HepG2 (cell line): ENCODE results near the gene PLCD4. TPM values are rescaled to one million over a fixed set of nuclear protein-coding genes. Genes with fewer than 3 reads are reported as not detected.

Source experiments
- CHCHD3 ChIP-seq: sonication (generic); formaldehyde crosslinking; IDR thresholded peaks from 2 replicates; pipeline ENCODE4 v1.8.0; 2022; ENCODE audit warnings: mild to moderate bottlenecking, missing genetic modification reagents, moderate library complexity
- DMTF1 ChIP-seq: sonication (generic); formaldehyde crosslinking; IDR thresholded peaks from 2 replicates; pipeline ENCODE4 v1.4.0; 2020; ENCODE audit warnings: mild to moderate bottlenecking, missing genetic modification reagents
- DRAP1 ChIP-seq: IDR thresholded peaks from 2 replicates; pipeline ENCODE4 v1.6.1; 2016; ENCODE audit warnings: missing genetic modification reagents, missing compliant biosample characterization
- ETV5 ChIP-seq: IDR thresholded peaks from 2 replicates; pipeline ENCODE4 v1.6.1; 2018; ENCODE audit warnings: missing biosample characterization, missing genetic modification reagents, inconsistent platforms, borderline replicate concordance
- FIP1L1 ChIP-seq: fragments of 200-400 bp; formaldehyde crosslinking; IDR thresholded peaks from 2 replicates; pipeline ENCODE4 v1.6.1; 2018; ENCODE audit warnings: low read depth, mild to moderate bottlenecking, low read length, moderate library complexity, borderline replicate concordance; ENCODE audit not compliant: insufficient read depth
- KLF15 ChIP-seq: sonication (generic); formaldehyde crosslinking; IDR thresholded peaks from 2 replicates; pipeline ENCODE4 v1.8.1; 2023; ENCODE audit warnings: borderline replicate concordance, mild to moderate bottlenecking, inconsistent platforms, missing genetic modification reagents, mixed read lengths
- MTF1 ChIP-seq: sonication (generic); formaldehyde crosslinking; IDR thresholded peaks from 2 replicates; pipeline ENCODE4 v1.5.0; 2020; ENCODE audit warnings: missing genetic modification reagents
- NPAS2 ChIP-seq: sonication (generic); formaldehyde crosslinking; IDR thresholded peaks from 2 replicates; pipeline ENCODE4 v1.8.0; 2022; ENCODE audit warnings: mild to moderate bottlenecking, missing genetic modification reagents, borderline replicate concordance
- SMYD3 ChIP-seq: sonication (generic); formaldehyde crosslinking; IDR thresholded peaks from 2 replicates; pipeline ENCODE4 v1.8.1; 2023; ENCODE audit warnings: mild to moderate bottlenecking, missing genetic modification reagents
- SUZ12 ChIP-seq: fragments of 150-350 bp; IDR thresholded peaks from 2 replicates; pipeline ENCODE4 v1.6.1; 2014; ENCODE audit warnings: low read depth, low read length
- XBP1 ChIP-seq: sonication (generic); formaldehyde crosslinking; IDR thresholded peaks from 2 replicates; pipeline ENCODE4 v1.5.0; 2020; ENCODE audit warnings: missing genetic modification reagents
- ZBTB49 ChIP-seq: sonication (generic); formaldehyde crosslinking; IDR thresholded peaks from 2 replicates; pipeline ENCODE4 v1.4.0; 2020; ENCODE audit warnings: missing genetic modification reagents, borderline replicate concordance
- ZNF362 ChIP-seq: sonication (generic); formaldehyde crosslinking; IDR thresholded peaks from 2 replicates; pipeline ENCODE4 v1.4.0; 2020; ENCODE audit warnings: missing genetic modification reagents, mild to moderate bottlenecking, borderline replicate concordance
- ZNF564 ChIP-seq: sonication (generic); formaldehyde crosslinking; IDR thresholded peaks from 2 replicates; pipeline ENCODE4 v1.8.1; 2023; ENCODE audit warnings: mild to moderate bottlenecking, missing genetic modification reagents
- ZNF567 ChIP-seq: sonication (generic); formaldehyde crosslinking; IDR thresholded peaks from 2 replicates; pipeline ENCODE4 v1.8.1; 2023; ENCODE audit warnings: mild to moderate bottlenecking, missing genetic modification reagents, borderline replicate concordance
- ZNF598 ChIP-seq: sonication (generic); formaldehyde crosslinking; IDR thresholded peaks from 2 replicates; pipeline ENCODE4 v1.5.1; 2020; ENCODE audit warnings: mild to moderate bottlenecking, missing genetic modification reagents, borderline replicate concordance
- polyA plus RNA-seq, 8 experiments: library from polyadenylated mRNA; depleted of rRNA in 3 of 8; stranded (reverse) in 7 of 8; unstranded in 1 of 8; fragments of >200 nt; fragmentation: Illumina TruSeq in 4 of 8; extraction: Trizol in 4 of 8; gene quantifications; 2 replicates each; pipeline versions ENCODE4 v1.2.1 to v1.2.3, GENCODE V29; 2011 to 2016; ENCODE audit warnings: low read depth in 4 of 8, missing spikeins in 1 of 8, mixed read lengths in 1 of 8; ENCODE audit not compliant: insufficient read depth in 1 of 8
- total RNA-seq, 5 experiments: library from RNA; depleted of rRNA; stranded (reverse); fragments of >200 nt; fragmentation: Illumina TruSeq; extraction: Trizol; gene quantifications; 2 replicates each; pipeline ENCODE4 v1.2.3, GENCODE V29; 2016; ENCODE audit warnings: low read depth in 1 of 5
- TF ChIP-seq, protein P1 (sequence below), 2 experiments: fragments of 450-650 bp in 1 of 2; sonication (generic) in 1 of 2; formaldehyde crosslinking; IDR thresholded peaks; 2 replicates each; pipeline versions ENCODE4 v1.5.0 to v1.8.0; 2020 to 2022; ENCODE audit warnings: mild to moderate bottlenecking in 1 of 2, missing genetic modification reagents in 1 of 2
- TF ChIP-seq, protein P2 (sequence below): sonication (generic); formaldehyde crosslinking; IDR thresholded peaks from 2 replicates; pipeline ENCODE4 v1.4.0; 2020; ENCODE audit warnings: missing genetic modification reagents

The PLCD4 gene
- total and polyA plus RNA-seq, 2 of the 13 experiments (the other 11 are each of a cell fraction or from before 2014, with no cell fraction given) = 0.26 TPM; not detected in 1

DNA sequence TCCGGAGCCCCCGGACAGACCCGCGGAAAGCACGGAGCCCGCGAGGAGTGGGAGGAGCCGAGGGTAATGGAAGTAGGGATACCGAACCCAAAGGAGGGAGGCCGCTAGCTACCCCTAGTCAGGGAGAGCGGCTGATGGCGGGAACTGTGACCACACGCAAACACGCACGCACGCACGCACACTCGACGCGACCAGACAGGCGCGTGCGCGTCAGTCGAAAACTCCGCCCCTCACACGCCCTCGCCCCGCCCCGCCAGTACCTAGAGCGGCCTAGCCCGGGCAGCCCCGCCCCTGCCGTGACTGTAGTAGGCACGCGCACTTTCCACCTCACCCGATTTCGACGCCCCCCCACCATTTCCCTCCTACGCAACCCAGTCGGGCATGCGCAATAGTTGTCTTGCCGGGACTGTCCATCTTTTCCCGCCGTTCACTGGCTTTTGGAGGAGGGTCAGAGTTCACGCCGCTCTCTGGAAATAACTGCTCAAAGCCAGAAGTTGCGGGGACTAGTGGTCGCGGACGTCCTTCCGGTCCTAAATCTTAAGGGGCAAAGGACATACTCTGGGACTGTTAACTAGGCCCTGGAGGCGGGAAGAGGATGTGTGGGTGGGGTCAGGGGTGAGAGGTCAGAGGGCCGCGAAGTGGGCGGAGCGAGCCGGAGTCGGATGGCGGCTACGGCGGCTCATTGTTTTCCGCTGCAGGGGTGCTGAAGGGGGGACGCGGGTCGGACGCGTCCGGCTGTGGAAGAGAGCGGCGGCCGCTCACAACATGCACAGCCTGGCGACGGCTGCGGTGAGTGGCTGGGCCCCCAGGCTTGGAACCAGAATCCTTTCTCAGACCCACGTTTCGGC, 39.3 kb upstream of the PLCD4 start, which contains the start of the genes CNOT9 and USP37 (continued):
- TF ChIP-seq FIP1L1 = peak; percentile 39; the same call in 1 of the 2 replicates
- TF ChIP-seq, protein P1, sequence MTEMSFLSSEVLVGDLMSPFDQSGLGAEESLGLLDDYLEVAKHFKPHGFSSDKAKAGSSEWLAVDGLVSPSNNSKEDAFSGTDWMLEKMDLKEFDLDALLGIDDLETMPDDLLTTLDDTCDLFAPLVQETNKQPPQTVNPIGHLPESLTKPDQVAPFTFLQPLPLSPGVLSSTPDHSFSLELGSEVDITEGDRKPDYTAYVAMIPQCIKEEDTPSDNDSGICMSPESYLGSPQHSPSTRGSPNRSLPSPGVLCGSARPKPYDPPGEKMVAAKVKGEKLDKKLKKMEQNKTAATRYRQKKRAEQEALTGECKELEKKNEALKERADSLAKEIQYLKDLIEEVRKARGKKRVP (CRISPR knock-in tag; IDR thresholded peaks at IDR 0.05) = peak in 1 of 2 experiments; percentile 92; a peak in 2 of 4 replicates
- TF ChIP-seq ZNF567 (CRISPR knock-in tag) = no peak
- no peak for TF ChIP-seq KLF15 (CRISPR knock-in tag)
- TF ChIP-seq CHCHD3 (CRISPR knock-in tag) = no peak; the same call in 1 of the 2 replicates
- no peak for TF ChIP-seq NPAS2 (CRISPR knock-in tag)
- TF ChIP-seq ZBTB49 = no peak; the same call in 1 of the 2 replicates
- peak; percentile 98; the same call in 1 of the 2 replicates for TF ChIP-seq SMYD3 (CRISPR knock-in tag)
- TF ChIP-seq ZNF564 (CRISPR knock-in tag) = peak; percentile 97; the same call in 1 of the 2 replicates
- TF ChIP-seq XBP1 (CRISPR knock-in tag) = no peak
- TF ChIP-seq DRAP1 (CRISPR knock-in tag) = peak; percentile 86
- TF ChIP-seq SUZ12 = no peak; the same call in 1 of the 2 replicates
- TF ChIP-seq DMTF1 = 0 out of 2 replicates have a peak, but pooled peaks have one; percentile 89
- peak; percentile 56 for TF ChIP-seq MTF1 (CRISPR knock-in tag)
- TF ChIP-seq ZNF598 = peak; percentile 93
- TF ChIP-seq, protein P2, sequence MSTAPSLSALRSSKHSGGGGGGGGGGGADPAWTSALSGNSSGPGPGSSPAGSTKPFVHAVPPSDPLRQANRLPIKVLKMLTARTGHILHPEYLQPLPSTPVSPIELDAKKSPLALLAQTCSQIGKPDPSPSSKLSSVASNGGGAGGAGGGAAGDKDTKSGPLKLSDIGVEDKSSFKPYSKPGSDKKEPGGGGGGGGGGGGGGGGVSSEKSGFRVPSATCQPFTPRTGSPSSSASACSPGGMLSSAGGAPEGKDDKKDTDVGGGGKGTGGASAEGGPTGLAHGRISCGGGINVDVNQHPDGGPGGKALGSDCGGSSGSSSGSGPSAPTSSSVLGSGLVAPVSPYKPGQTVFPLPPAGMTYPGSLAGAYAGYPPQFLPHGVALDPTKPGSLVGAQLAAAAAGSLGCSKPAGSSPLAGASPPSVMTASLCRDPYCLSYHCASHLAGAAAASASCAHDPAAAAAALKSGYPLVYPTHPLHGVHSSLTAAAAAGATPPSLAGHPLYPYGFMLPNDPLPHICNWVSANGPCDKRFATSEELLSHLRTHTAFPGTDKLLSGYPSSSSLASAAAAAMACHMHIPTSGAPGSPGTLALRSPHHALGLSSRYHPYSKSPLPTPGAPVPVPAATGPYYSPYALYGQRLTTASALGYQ = peak; percentile 38; the same call in 1 of the 2 replicates
- no peak; the same call in 1 of the 2 replicates for TF ChIP-seq ZNF362 (CRISPR knock-in tag)
- TF ChIP-seq ETV5 (CRISPR knock-in tag) = peak; percentile 70; the same call in 1 of the 2 replicates
